Transverse colon (tissue), 4 donors: ENCODE data around the gene BORCS5. TPM values are rescaled to one million over a fixed set of nuclear protein-coding genes. Genes with fewer than 3 reads are reported as not detected.

Source experiments
- DNase-seq: peaks from one replicate; pipeline ENCODE4 v3.0.0-alpha.2; 2019
- H3K27ac ChIP-seq, 4 donors: fragments of 200-600 bp; sonication (generic); 2 replicates each; pipeline ENCODE4 v1.5.1; 2016 to 2018; ENCODE audit warnings: inconsistent platforms in 4 of 4
- H3K27me3 ChIP-seq: fragments of 200-600 bp; sonication (generic); 2 replicates; pipeline ENCODE4 v1.5.1; 2017; ENCODE audit warnings: inconsistent platforms
- H3K36me3 ChIP-seq, 4 donors: fragments of 200-600 bp; sonication (generic); 2 replicates each; pipeline ENCODE4 v1.5.1; 2017 to 2019; ENCODE audit warnings: inconsistent platforms in 4 of 4
- H3K4me1 ChIP-seq, 4 donors: fragments of 200-600 bp; sonication (generic); 2 replicates each; pipeline ENCODE4 v1.5.1; 2017 to 2020; ENCODE audit warnings: inconsistent platforms in 4 of 4
- H3K4me3 ChIP-seq, 4 donors: fragments of 200-600 bp; sonication (generic); 1 replicate in 1 of 4; 2 replicates in 3 of 4; pipeline versions ENCODE4 v1.5.1 to v1.6.1; 2017 to 2019; ENCODE audit warnings: inconsistent platforms in 4 of 4
- H3K9me3 ChIP-seq, 2 donors: fragments of 200-600 bp; sonication (generic); 2 replicates each; pipeline ENCODE4 v1.5.1; 2017 to 2019; ENCODE audit warnings: inconsistent platforms in 2 of 2
- CTCF ChIP-seq, 5 experiments: fragments of 200-600 bp in 3 of 5; fragments of 450-650 bp in 2 of 5; sonication (generic) in 3 of 5; IDR thresholded peaks; 1 replicate in 2 of 5; 2 replicates in 3 of 5; pipeline ENCODE4 v1.5.1; 2016 to 2017; ENCODE audit warnings: antibody characterized with exemption in 5 of 5, inconsistent platforms in 3 of 5, mild to moderate bottlenecking in 2 of 5, moderate library complexity in 1 of 5
- EP300 ChIP-seq: sonication (generic); formaldehyde crosslinking; IDR thresholded peaks from one replicate; pipeline ENCODE4 v1.6.1; 2017; ENCODE audit warnings: antibody characterized with exemption, low read depth
- POLR2A ChIP-seq: fragments of 450-650 bp; IDR thresholded peaks from one replicate; pipeline ENCODE4 v1.6.1; 2016; ENCODE audit warnings: antibody characterized with exemption, mild to moderate bottlenecking, moderate library complexity
- POLR2AphosphoS5 ChIP-seq, 3 donors: sonication (generic); formaldehyde crosslinking; IDR thresholded peaks; one replicate each; pipeline ENCODE4 v1.6.1; 2016; ENCODE audit warnings: antibody characterized with exemption in 3 of 3
- WGBS, 2 donors: methylation state at CpG; one replicate each; pipeline ENCODE4 v1.1.5; 2018; ENCODE audit warnings: low coverage in 1 of 2; 5-methylcytosine and 5-hydroxymethylcytosine counted together
- in situ Hi-C, 4 donors: fragments of 200-750 bp; cut with MboI; loops; one replicate each; pipeline versions ENCODE4 v1.15.0 to v1.15.1; 2017; ENCODE audit warnings: low sequenced_read_pairs in 3 of 4, low pct_ligation_motif_present in 1 of 4, low pct_unique_long_range_greater_than_20kb in 1 of 4
- intact Hi-C: fragments of 100-400 bp; cut with DNase I; formaldehyde crosslinking; loops from one replicate; pipeline ENCODE4 v1.15.1; 2023; ENCODE audit warnings: low total_unique reads
- total RNA-seq, 4 donors: library from RNA; depleted of rRNA; stranded (reverse); fragments of >200 nt; gene quantifications; one replicate each; pipeline ENCODE4 v1.1.0, GENCODE V29; 2016

Gene BORCS5
- total RNA-seq, 4 donors from 2014 or later, result 8.5 to 52.7 (median 21.3) TPM

DNA sequence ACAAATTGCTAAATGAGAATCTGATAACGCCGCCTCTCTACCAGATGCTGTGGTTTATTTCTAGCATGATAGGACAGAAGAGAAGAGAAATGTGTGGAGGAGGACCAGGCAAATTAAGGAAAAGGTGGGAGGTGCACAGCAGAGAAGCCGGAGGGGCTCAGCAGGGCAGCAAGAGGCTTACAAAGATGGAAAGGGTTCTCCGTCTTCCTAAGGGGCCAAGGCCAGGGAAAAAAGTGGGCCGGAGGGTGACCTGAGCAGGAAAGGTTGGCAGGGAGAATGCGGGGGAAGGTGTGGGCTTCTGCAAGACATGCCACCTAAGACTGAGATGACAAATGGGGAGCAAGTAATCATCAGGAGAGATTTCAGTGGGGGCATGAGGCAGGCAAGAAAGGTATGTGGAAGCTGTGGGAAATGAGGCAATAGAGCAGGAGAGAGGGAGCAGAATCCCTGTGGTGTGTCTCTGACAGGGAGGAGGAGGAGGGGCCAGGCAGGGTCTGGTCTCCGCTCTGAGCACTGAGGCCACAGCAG is 25.6 kb upstream of the BORCS5 start:
- no peak for DNase-seq
- H3K36me3 ChIP-seq, result no peaks in the 10 kb centered on the region
- H3K27me3 ChIP-seq, result no peaks in the 10 kb centered on the region
- no peak for TF ChIP-seq POLR2A
- TF ChIP-seq EP300, result no peak
- TF ChIP-seq POLR2AphosphoS5 (IDR thresholded peaks at IDR 0.05), result no peak
- no peak for TF ChIP-seq CTCF (IDR thresholded peaks at IDR 0.05)
- intact Hi-C loops (no loop called here), in situ Hi-C loops (loop anchor here (10.0 to 25.0 kb wide), 4 partner anchors 244 to 769 kb away; no protein-coding TSS in a partner anchor)
- peaks cover 9 to 45% (median 28%) of the 10 kb centered on the region in 4 donors for H3K4me1 ChIP-seq
- H3K4me3 ChIP-seq, result no peak overlapping the region
- H3K27ac ChIP-seq, result peak overlapping the region; percentile 57 to 78 (median 60)
- 74 to 78% methylated on average over 7 of the region's 7 CpGs for WGBS, 2 donors
- H3K9me3 ChIP-seq, result no peaks in the 10 kb centered on the region

DNA sequence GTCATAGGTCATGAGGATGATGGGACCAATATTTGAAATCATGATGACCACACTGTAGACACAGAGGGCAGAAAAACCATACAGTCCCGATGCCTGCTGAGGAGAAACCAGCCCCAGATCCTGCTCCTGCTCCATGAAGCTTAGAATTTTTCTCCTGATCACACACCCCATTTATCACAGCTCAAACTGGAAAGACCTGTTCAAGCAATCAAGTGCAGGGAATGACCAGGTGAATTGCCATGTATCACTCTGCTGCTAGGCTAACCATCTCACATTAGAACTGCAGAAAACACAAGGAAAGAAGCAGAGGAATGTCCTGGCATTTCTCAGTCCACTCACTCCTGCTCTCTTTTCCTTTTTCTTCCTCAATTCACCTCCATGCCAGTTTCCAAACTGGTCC is 25.0 kb upstream of the BORCS5 start:
- WGBS, 2 donors, result 59% methylated on average over 1 of the region's 1 CpG; no CpG with 5 or more reads in 1 of the 2 donors
- H3K9me3 ChIP-seq, result no peaks in the 10 kb centered on the region
- no peak overlapping the region for H3K4me3 ChIP-seq
- TF ChIP-seq EP300, result no peak
- TF ChIP-seq POLR2AphosphoS5 (IDR thresholded peaks at IDR 0.05), result peak in 1 of 3 donors; percentile 61
- H3K27me3 ChIP-seq, result no peaks in the 10 kb centered on the region
- peaks cover 9 to 45% (median 28%) of the 10 kb centered on the region in 4 donors for H3K4me1 ChIP-seq
- intact Hi-C loops, result no loop called here
- H3K27ac ChIP-seq, result peak overlapping the region; percentile 57 to 78 (median 60)
- H3K36me3 ChIP-seq, result no peaks in the 10 kb centered on the region
- peak; percentile 34 for DNase-seq
- in situ Hi-C loops, result loop anchor here (10.0 to 25.0 kb wide), 4 partner anchors 245 to 770 kb away; no protein-coding TSS in a partner anchor

GRCh38 chr12:12333407-12334366 is 23.2 kb upstream of the BORCS5 start:
- Histone ChIP-seq H3K36me3 (no peaks in the 10 kb centered on the region), H3K27ac (peak overlapping the region; percentile 52 to 78 (median 60)), H3K4me1 (peaks cover 9 to 38% (median 27%) of the 10 kb centered on the region in 4 donors), H3K27me3 (no peaks in the 10 kb centered on the region), H3K9me3 (no peaks in the 10 kb centered on the region), H3K4me3 (no peak overlapping the region)
- WGBS, 2 donors, result 58 to 59% methylated on average over 10 to 12 of the region's 12 CpGs
- intact Hi-C loops, result no loop called here
- peak in 1 of 3 donors; percentile 52 for TF ChIP-seq POLR2AphosphoS5 (IDR thresholded peaks at IDR 0.05)
- TF ChIP-seq POLR2A, result no peak
- TF ChIP-seq EP300, result no peak
- peak; percentile 69 for DNase-seq
- in situ Hi-C loops, result loop anchor here (10.0 to 25.0 kb wide), 4 partner anchors 246 to 771 kb away; no protein-coding TSS in a partner anchor

GRCh38 chr12:12334367-12335040 is 22.4 kb upstream of the BORCS5 start:
- in situ Hi-C loops (loop anchor here (10.0 to 25.0 kb wide), 4 partner anchors 247 to 772 kb away; no protein-coding TSS in a partner anchor), intact Hi-C loops (loop anchor here (5.0 kb wide), 1 partner anchor 252 kb away; no protein-coding TSS in a partner anchor)
- WGBS, 2 donors, result 0 to 29% methylated on average over 1 to 10 of the region's 10 CpGs
- Histone ChIP-seq H3K27ac (peak overlapping the region; percentile 52 to 78 (median 60)), H3K27me3 (no peaks in the 10 kb centered on the region), H3K4me1 (peaks cover 9 to 38% (median 27%) of the 10 kb centered on the region in 4 donors), H3K4me3 (no peak overlapping the region), H3K36me3 (no peaks in the 10 kb centered on the region), H3K9me3 (no peaks in the 10 kb centered on the region)
- peak; percentile 64 for DNase-seq
- TF ChIP-seq CTCF (IDR thresholded peaks at IDR 0.05), result peak; percentile 82 to 93 (median 86)
- TF ChIP-seq EP300, result no peak
